GM19455 (cell line): ENCODE measurements around the gene SLC25A19.

Experiments
- ATAC-seq: cut with Tn5 transposase; IDR thresholded peaks from one replicate; pipeline ENCODE4 v1.9.1; 2021; ENCODE audit not compliant: unreplicated experiment

The SLC25A19 gene

DNA sequence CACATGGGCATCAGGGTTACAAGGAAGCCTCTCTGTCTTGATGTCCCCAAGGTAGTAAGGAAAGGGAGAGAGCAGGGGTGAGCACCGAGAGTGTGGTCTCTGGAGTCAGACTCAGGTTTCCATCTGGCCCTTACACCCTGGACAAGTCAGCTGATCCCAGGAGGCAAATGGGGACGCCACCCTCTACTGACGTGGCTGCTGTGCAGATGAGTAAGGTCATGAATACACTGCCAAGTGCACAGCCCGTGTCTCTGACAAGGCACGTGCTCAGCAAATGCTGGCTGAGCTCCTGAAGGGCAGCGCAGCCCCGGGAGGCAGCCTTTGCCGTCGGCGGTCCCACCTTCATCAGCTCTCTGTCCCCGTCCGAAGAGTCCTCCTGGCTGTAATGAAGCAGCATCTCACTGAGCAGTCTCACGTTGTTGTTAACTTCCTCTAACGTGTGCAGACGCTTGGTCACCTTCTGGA, 47.2 kb downstream of the SLC25A19 start:
- ATAC-seq, result no peak

- ATAC-seq, result no peak
Measured at GRCh38 chr17:75241502-75241901, 47.7 kb downstream of the SLC25A19 start.

DNA sequence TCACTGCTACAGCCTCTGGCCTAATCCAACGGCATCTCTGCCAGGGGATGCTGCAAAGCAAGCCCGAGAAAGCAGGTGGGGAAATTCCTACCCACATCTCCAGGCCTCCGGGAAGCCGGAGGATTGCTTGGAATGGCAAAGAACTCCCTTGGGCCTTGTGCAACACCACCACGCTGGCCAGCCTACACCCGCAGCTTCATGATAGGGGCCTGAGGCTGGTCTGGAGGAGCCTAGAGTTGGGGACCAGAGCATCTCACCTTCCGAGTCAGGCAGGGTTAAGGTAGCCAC, 48.1 kb downstream of the SLC25A19 start:
- no peak for ATAC-seq

- no peak for ATAC-seq
Measured at GRCh38 chr17:75240394-75241142, 48.7 kb downstream of the SLC25A19 start.

DNA sequence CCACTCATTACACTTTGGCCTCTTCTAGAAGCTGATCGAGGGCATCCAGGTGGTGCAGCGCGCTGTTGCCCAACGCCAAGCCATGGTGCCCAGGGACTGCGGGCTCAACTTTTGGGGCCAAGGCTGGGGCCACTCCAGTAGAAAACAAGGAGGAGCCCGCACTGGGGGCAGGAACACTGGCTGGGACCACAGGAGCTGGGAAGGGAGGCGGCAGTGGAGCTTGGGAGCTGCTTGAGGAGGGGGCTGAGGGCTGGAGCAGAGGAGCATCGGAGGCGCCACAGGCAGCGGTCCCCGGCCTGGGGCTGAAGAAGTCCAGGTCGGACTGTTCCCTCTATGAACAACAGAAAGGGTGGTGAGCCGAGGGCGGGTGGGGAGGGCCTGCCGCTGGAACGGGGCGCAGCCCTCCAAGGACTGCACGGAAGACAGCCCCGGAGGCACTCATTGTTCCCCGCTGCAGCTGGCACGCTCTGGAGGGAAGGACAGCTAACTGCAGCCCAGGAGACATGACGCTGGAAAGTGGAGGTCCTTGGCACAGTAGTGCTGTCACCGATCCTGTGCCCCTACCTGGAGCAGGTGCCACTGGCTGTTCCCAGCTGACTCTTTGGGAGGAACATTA, 49.3 kb downstream of the SLC25A19 start:
- ATAC-seq, result no peak

- ATAC-seq, result no peak
Measured at GRCh38 chr17:75239214-75239613, 50.0 kb downstream of the SLC25A19 start.

GRCh38 chr17:75238684-75239191, 50.5 kb downstream of the SLC25A19 start:
- no peak for ATAC-seq

DNA sequence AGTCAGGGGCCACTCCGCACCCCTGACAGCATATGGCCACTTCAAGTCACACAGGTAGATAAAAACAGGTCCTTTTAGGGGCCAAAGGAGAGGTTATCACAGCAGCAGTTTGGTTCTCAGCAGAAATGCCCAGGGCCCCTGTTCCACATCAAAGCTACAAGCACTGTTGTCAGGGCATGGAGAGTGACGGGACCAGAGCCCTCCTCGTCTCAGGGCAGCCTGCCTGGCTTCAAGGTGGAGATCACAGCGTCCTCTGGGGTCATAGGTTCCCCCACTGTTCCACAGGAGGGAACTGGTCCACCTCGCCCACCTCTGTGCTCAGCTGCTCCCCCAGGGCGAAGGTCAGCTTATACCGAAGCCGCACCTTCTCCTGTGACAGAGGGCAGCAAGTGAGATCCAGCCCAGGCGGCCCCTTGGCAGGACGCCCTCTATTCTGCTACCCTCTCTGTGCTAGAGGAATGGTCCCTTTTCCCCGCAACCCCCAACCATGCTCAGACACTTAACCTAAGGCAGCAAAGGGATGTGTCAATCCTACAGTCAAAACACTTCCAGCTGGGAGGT, 51.1 kb downstream of the SLC25A19 start:
- no peak for ATAC-seq

DNA sequence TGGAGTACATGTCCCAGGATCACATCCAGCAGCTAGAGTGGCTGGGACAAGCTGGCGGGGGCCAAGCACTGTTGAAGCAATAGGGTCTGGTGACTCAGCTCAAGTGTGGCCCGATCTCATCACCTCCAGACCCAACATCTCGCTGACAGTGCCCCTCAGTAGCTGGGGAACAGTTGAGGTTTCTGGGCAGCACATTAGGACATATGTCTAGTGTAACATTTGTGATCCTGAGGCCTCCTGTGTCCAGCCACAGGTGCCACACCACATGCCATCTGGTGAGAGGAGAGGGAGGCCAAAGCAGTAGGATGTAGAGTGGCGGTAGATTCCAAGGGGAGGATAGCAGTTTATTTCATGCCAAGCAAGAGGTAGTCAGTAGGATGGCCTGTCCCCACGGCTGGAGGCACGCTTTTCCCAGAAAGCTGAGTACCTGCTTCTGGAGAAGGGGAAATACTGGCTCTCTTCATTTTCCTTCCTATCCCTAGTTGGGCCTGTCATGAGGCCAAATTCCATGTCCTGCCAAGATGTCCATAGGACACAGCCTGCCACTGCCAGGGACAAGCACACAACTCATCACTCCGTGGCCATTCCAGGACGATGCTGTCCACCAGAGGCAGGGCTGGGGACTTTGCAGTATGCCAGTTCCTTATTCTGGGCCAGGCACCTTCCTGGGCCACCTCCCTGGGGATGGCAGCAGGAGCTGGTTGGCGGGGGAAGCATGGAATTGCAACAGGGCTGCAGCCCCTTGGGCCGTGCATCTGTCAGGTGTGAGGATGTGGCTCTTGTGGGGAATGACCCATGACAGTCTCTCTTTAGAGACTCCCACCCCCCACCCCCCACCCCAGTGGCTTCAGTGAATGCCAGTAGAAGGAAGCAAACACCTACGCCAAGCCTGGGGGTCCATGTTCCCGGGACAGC, 51.9 kb downstream of the SLC25A19 start:
- no peak for ATAC-seq

DNA sequence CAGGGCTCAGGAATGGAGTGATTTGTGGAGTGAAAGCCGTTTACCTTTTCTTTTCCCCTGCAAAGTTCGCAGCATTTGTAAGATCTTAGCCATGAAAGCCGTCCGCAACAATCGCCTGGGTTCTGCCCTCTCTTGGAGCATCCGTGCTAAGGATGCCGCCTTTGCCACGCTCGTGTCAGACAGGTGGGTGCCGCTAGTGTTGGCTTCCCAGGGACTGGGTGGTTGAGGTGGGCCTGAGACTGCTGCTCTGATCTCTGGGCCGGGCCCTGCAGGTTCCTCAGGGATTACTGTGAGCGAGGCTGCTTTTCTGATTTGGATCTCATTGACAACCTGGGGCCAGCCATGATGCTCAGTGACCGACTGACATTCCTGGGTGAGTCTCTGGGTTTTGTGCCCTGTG, 56.4 kb downstream of the SLC25A19 start:
- no peak for ATAC-seq

GRCh38 chr17:75231741-75232464, 57.3 kb downstream of the SLC25A19 start:
- no peak for ATAC-seq

DNA sequence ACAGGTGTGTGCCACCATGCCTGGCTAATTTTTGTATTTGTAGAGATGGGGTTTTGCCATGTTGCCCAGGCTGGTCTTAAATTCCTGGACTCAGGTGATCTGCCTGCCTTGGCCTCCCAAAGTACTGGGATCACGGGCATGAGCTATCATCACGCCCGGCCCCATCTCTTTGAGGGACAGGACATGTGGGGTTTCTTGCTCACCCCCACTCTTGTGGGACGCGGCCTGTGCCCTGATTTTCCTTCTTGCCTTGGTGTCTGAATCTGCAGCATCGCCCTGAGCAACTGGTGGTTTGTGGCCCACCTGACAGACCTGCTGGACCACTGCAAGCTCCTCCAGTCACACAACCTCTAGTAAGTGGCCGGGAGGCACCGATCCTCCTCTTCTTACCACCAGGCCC, 58.2 kb downstream of the SLC25A19 start:
- ATAC-seq, result no peak

DNA sequence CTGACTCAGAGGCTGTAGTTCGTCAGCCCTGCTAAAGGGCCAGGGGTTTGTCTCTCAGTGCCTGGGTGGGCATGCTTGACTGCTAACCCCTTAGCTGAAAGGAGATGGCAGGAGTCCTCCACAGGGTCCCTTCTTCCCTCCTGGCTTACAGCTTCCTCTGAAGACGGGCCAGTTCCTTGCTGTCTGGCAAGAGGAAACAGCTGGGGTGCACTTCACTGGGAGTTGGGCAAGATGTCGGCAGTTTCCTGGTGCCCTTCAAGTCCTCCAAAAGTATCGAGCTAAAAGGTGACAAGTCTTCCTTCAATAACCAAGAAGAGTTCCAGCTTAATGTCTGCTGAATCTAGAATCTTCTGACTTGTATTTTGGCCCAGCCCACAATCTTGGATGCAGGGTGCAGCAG, 60.4 kb downstream of the SLC25A19 start:
- no peak for ATAC-seq

- ATAC-seq, result no peak
Measured at GRCh38 chr17:75228305-75228704, 60.9 kb downstream of the SLC25A19 start.

DNA sequence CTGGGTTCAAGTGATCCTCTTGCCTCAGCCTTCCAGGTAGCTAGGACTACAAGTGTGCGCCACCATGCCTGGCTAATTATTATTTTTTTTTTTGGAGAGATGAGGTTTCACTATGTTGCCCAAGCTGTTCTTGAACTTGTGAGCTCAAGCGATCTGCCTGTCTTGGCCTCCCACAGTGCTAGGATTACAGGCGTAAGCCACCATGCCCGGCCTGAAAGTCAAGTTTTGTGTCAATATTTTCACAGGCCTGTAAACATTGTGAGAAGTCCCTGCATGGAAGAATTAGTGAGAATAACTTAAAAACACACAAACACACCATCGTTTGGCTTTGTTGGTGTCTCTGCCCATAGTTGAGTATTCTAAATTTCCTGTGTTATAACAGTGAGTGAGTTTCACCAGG, 61.5 kb downstream of the SLC25A19 start:
- no peak for ATAC-seq

DNA sequence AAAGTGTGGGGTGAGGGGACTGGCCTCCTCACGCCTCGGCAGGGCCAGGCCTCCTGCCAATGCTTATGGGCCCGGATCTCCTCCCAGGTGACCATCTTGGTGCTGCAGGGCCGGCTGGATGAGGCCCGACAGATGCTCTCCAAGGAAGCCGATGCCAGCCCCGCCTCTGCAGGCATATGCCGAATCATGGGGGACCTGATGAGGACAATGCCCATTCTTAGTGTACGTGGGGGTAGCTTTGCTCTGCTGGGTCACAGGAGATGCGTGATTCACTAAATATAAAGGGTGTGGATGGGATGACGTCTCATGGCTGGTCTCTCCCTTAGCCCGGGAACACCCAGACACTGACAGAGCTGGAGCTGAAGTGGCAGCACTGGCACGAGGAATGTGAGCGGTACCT, 64.2 kb downstream of the SLC25A19 start:
- ATAC-seq, result no peak
